HepG2 (cell line): ENCODE data around the gene SELENOV. TPM values are rescaled to one million over a fixed set of nuclear protein-coding genes. Genes with fewer than 3 reads are reported as not detected.

ENCODE experiments used
- CEBPB ChIP-seq: IDR thresholded peaks from 2 replicates; pipeline ENCODE4 v1.6.1; 2011; ENCODE audit warnings: low read depth, low read length, improper control_type of control experiment, borderline replicate concordance
- E2F5 ChIP-seq: sonication (generic); formaldehyde crosslinking; conservative IDR thresholded peaks from 2 replicates; pipeline ENCODE4 v1.4.0; 2020; ENCODE audit warnings: missing genetic modification reagents
- FOXC1 ChIP-seq: sonication (generic); formaldehyde crosslinking; IDR thresholded peaks from 2 replicates; pipeline ENCODE4 v1.8.0; 2022; ENCODE audit warnings: mild to moderate bottlenecking, missing genetic modification reagents, borderline replicate concordance
- HMGXB3 ChIP-seq: sonication (generic); formaldehyde crosslinking; IDR thresholded peaks from 2 replicates; pipeline ENCODE4 v1.4.0; 2020; ENCODE audit warnings: missing genetic modification reagents, borderline replicate concordance
- HOXA3 ChIP-seq: sonication (generic); formaldehyde crosslinking; IDR thresholded peaks from 2 replicates; pipeline ENCODE4 v1.5.0; 2020; ENCODE audit warnings: missing genetic modification reagents
- MAFK ChIP-seq, 2 experiments: IDR thresholded peaks in 1 of 2; conservative IDR thresholded peaks in 1 of 2; 2 replicates each; pipeline ENCODE4 v1.6.1; 2011; ENCODE audit warnings: improper control_type of control experiment in 2 of 2, low read length in 2 of 2
- MXD4 ChIP-seq: IDR thresholded peaks from 2 replicates; pipeline ENCODE4 v1.6.1; 2016; ENCODE audit warnings: mild to moderate bottlenecking, missing biosample characterization, missing genetic modification reagents
- REST ChIP-seq, 2 experiments: IDR thresholded peaks; 2 replicates each; pipeline ENCODE4 v1.6.1; 2011 to 2012; ENCODE audit warnings: low read length in 2 of 2, borderline replicate concordance in 1 of 2, low read depth in 1 of 2, mild to moderate bottlenecking in 1 of 2, moderate library complexity in 1 of 2
- SCMH1 ChIP-seq: sonication (generic); formaldehyde crosslinking; IDR thresholded peaks from 2 replicates; pipeline ENCODE4 v1.9.0; 2021; ENCODE audit warnings: missing genetic modification reagents, mild to moderate bottlenecking, borderline replicate concordance
- ZNF225 ChIP-seq: sonication (generic); formaldehyde crosslinking; IDR thresholded peaks from 2 replicates; pipeline ENCODE4 v1.4.0; 2020; ENCODE audit warnings: mild to moderate bottlenecking, missing genetic modification reagents
- ZNF414 ChIP-seq: sonication (generic); formaldehyde crosslinking; IDR thresholded peaks from 2 replicates; pipeline ENCODE4 v1.5.0; 2020; ENCODE audit warnings: missing genetic modification reagents
- ZNF569 ChIP-seq: sonication (generic); formaldehyde crosslinking; IDR thresholded peaks from 2 replicates; pipeline ENCODE4 v1.5.0; 2020; ENCODE audit warnings: mild to moderate bottlenecking, missing genetic modification reagents, moderate library complexity, borderline replicate concordance
- ZNF577 ChIP-seq: sonication (generic); formaldehyde crosslinking; IDR thresholded peaks from 2 replicates; pipeline ENCODE4 v1.4.0; 2020; ENCODE audit warnings: mild to moderate bottlenecking, low read depth, missing genetic modification reagents, borderline replicate concordance
- ZNF674 ChIP-seq: sonication (generic); formaldehyde crosslinking; IDR thresholded peaks from 2 replicates; pipeline ENCODE4 v1.5.0; 2020; ENCODE audit warnings: low read depth, mild to moderate bottlenecking, missing genetic modification reagents
- ZNF879 ChIP-seq: sonication (generic); formaldehyde crosslinking; IDR thresholded peaks from 2 replicates; pipeline ENCODE4 v1.8.1; 2023; ENCODE audit warnings: missing genetic modification reagents
- ZSCAN5A ChIP-seq: sonication (generic); formaldehyde crosslinking; IDR thresholded peaks from 2 replicates; pipeline ENCODE4 v1.8.0; 2022; ENCODE audit warnings: mild to moderate bottlenecking, missing genetic modification reagents, borderline replicate concordance
- polyA plus RNA-seq, 8 experiments: library from polyadenylated mRNA; depleted of rRNA in 3 of 8; stranded (reverse) in 7 of 8; unstranded in 1 of 8; fragments of >200 nt; fragmentation: Illumina TruSeq in 4 of 8; extraction: Trizol in 4 of 8; gene quantifications; 2 replicates each; pipeline versions ENCODE4 v1.2.1 to v1.2.3, GENCODE V29; 2011 to 2016; ENCODE audit warnings: low read depth in 4 of 8, missing spikeins in 1 of 8, mixed read lengths in 1 of 8; ENCODE audit not compliant: insufficient read depth in 1 of 8
- total RNA-seq, 5 experiments: library from RNA; depleted of rRNA; stranded (reverse); fragments of >200 nt; fragmentation: Illumina TruSeq; extraction: Trizol; gene quantifications; 2 replicates each; pipeline ENCODE4 v1.2.3, GENCODE V29; 2016; ENCODE audit warnings: low read depth in 1 of 5

The SELENOV gene
- total and polyA plus RNA-seq, 2 of the 13 experiments (the other 11 are each of a cell fraction or from before 2014, with no cell fraction given), result not detected

- peak; percentile 86; the same call in 1 of the 2 replicates for TF ChIP-seq ZNF879 (CRISPR knock-in tag)
- TF ChIP-seq ZNF569 (CRISPR knock-in tag), result no peak
- TF ChIP-seq ZSCAN5A (CRISPR knock-in tag), result peak; percentile 78
- TF ChIP-seq REST (IDR thresholded peaks at IDR 0.05; ENCODE audit: borderline replicate concordance in 1 of 2, low read depth in 1 of 2, low read length in 2 of 2), result no peak
- peak; percentile 91 for TF ChIP-seq HOXA3 (CRISPR knock-in tag)
- TF ChIP-seq ZNF414 (CRISPR knock-in tag), result no peak
- 0 out of 2 replicates have a peak, but pooled peaks have one; percentile 72 for TF ChIP-seq ZNF577 (CRISPR knock-in tag)
- no peak for TF ChIP-seq CEBPB
- TF ChIP-seq FOXC1 (CRISPR knock-in tag), result peak; percentile 94; the same call in 1 of the 2 replicates
- TF ChIP-seq SCMH1 (CRISPR knock-in tag), result no peak
- TF ChIP-seq E2F5 (CRISPR knock-in tag), result peak; percentile 61; the same call in 1 of the 2 replicates
- no peak; the same call in 1 of the 2 replicates for TF ChIP-seq MXD4 (CRISPR knock-in tag)
- TF ChIP-seq ZNF674, result no peak
- no peak for TF ChIP-seq HMGXB3
- peak; percentile 68; the same call in 1 of the 2 replicates for TF ChIP-seq ZNF225
- no peak for TF ChIP-seq MAFK (conservative IDR thresholded peaks at IDR 0.05 in 1 of 2, IDR thresholded peaks at IDR 0.05 in 1 of 2; ENCODE audit: low read length in 2 of 2)
Observed at GRCh38 chr19:39506944-39507714, 7.8 kb upstream of the SELENOV start (continued).
